Glutamatergic neuron (in vitro differentiated cells): ENCODE data around the gene TTC28. TPM values are rescaled to one million over a fixed set of nuclear protein-coding genes. Genes with fewer than 3 reads are reported as not detected.

Experiments
- DNase-seq: peaks from one replicate; pipeline ENCODE4 v3.0.0; 2022
- H3K27ac Mint-ChIP-seq: one replicate; pipeline ENCODE4 v1.8.0; 2020; ENCODE audit warnings: mild to moderate bottlenecking, mixed read lengths, inconsistent platforms; ENCODE audit not compliant: unreplicated experiment
- H3K27me3 Mint-ChIP-seq: one replicate; pipeline ENCODE4 v1.8.0; 2020; ENCODE audit warnings: mild to moderate bottlenecking, moderate library complexity, mixed read lengths, inconsistent platforms; ENCODE audit not compliant: unreplicated experiment
- H3K36me3 Mint-ChIP-seq: one replicate; pipeline ENCODE4 v1.8.0; 2020; ENCODE audit warnings: mild to moderate bottlenecking, mixed read lengths, inconsistent platforms; ENCODE audit not compliant: unreplicated experiment
- H3K4me1 Mint-ChIP-seq: one replicate; pipeline ENCODE4 v1.8.0; 2020; ENCODE audit warnings: mild to moderate bottlenecking, low read depth, mixed read lengths, inconsistent platforms; ENCODE audit not compliant: unreplicated experiment
- H3K4me3 Mint-ChIP-seq: one replicate; pipeline ENCODE4 v1.8.0; 2020; ENCODE audit warnings: mild to moderate bottlenecking, mixed read lengths, inconsistent platforms; ENCODE audit not compliant: unreplicated experiment
- H3K9me3 Mint-ChIP-seq: one replicate; pipeline ENCODE4 v1.8.0; 2020; ENCODE audit warnings: mild to moderate bottlenecking, moderate library complexity, mixed read lengths, inconsistent platforms; ENCODE audit not compliant: unreplicated experiment
- CTCF ChIP-seq: fragments of 200-600 bp; sonication (generic); IDR thresholded peaks from one replicate; pipeline ENCODE4 v1.5.0; 2021; ENCODE audit not compliant: partially characterized antibody, unreplicated experiment
- total RNA-seq: library from RNA; stranded (reverse); fragmentation: NEBNext Ultra II Directional; extraction: Animal tissue kit (Norgen Biotek cat#: 25700); gene quantifications from one replicate; pipeline ENCODE4 v1.2.1, GENCODE V29; 2021; ENCODE audit not compliant: unreplicated experiment

Gene TTC28
- total RNA-seq, 1 donor from 2014 or later = 55.6 TPM

- no peak for DNase-seq
- Mint-ChIP-seq H3K27me3 (no peaks in the 10 kb centered on the region), H3K27ac (no peak overlapping the region)
These were observed 285.0 kb downstream of the TTC28 start for GRCh38 chr22:28394513-28395110.

DNA sequence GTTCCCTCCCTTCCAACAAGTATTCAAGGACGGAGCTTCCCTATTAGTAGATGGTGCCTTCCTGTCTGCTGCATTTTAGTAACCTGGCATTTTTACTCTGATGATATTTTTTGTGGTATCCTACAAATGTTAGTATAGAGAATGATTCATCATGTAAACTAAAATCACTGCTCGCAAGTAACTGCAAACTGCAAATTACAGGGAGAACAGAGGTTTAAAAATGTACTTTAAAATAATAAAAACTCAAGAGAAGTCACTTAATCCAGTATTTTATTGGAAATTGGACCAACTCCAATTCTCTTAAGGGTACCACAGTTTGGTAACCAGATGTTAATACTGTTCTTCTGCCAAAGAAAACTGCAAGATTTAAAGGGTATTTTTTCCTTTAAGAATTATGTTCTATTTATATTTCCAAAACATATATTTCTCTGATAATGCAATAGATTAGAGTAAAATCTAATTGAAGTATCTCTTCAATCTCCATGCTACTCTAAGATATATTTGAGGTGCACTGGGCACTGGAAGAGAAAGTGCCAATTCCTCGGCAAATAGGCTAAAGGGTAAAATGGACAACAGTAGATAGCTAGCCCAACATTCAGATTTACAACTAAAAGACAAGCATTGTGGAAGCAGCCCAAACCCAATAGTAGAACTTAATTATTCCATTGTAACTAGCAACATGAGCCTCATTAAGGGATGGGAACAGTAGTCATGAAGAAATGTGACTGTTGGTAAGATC lies 298.0 kb downstream of the TTC28 start:
- no peaks in the 10 kb centered on the region for H3K36me3 Mint-ChIP-seq
- no peaks in the 10 kb centered on the region for H3K4me1 Mint-ChIP-seq
- DNase-seq = no peak
- H3K4me3 Mint-ChIP-seq = no peak overlapping the region
- H3K27me3 Mint-ChIP-seq = no peaks in the 10 kb centered on the region
- H3K9me3 Mint-ChIP-seq = no peaks in the 10 kb centered on the region
- H3K27ac Mint-ChIP-seq = no peak overlapping the region
- no peak for TF ChIP-seq CTCF

More at GRCh38 chr22:28394513-28395110, 285.0 kb downstream of the TTC28 start:
- H3K36me3 Mint-ChIP-seq = peaks cover 4% of the 10 kb centered on the region
- peaks cover 5% of the 10 kb centered on the region for H3K9me3 Mint-ChIP-seq
- H3K4me3 Mint-ChIP-seq = no peak overlapping the region
- TF ChIP-seq CTCF = no peak
- peaks cover 29% of the 10 kb centered on the region for H3K4me1 Mint-ChIP-seq

- DNase-seq = no peak
- Mint-ChIP-seq H3K4me3 (no peak overlapping the region), H3K4me1 (no peaks in the 10 kb centered on the region), H3K9me3 (no peaks in the 10 kb centered on the region), H3K27me3 (no peaks in the 10 kb centered on the region), H3K36me3 (no peaks in the 10 kb centered on the region), H3K27ac (no peak overlapping the region)
- no peak for TF ChIP-seq CTCF
These were observed 299.7 kb downstream of the TTC28 start for GRCh38 chr22:28379951-28380350.

GRCh38 chr22:28379075-28379779 lies 300.4 kb downstream of the TTC28 start:
- DNase-seq = no peak
- Mint-ChIP-seq H3K4me3 (no peak overlapping the region), H3K27me3 (no peaks in the 10 kb centered on the region), H3K4me1 (no peaks in the 10 kb centered on the region), H3K9me3 (no peaks in the 10 kb centered on the region), H3K36me3 (no peaks in the 10 kb centered on the region), H3K27ac (no peak overlapping the region)
- TF ChIP-seq CTCF = no peak
